Medulla oblongata (tissue), 1 donor: ENCODE data around the gene CSRP3.
A peak's percentile ranks its signal among the peaks of the same experiment; 100 is the strongest.

Source experiments
- DNase-seq: peaks from one replicate; pipeline ENCODE4 v3.0.0-alpha.2; 2015; ENCODE audit errors: extremely low spot score

The CSRP3 gene

DNA sequence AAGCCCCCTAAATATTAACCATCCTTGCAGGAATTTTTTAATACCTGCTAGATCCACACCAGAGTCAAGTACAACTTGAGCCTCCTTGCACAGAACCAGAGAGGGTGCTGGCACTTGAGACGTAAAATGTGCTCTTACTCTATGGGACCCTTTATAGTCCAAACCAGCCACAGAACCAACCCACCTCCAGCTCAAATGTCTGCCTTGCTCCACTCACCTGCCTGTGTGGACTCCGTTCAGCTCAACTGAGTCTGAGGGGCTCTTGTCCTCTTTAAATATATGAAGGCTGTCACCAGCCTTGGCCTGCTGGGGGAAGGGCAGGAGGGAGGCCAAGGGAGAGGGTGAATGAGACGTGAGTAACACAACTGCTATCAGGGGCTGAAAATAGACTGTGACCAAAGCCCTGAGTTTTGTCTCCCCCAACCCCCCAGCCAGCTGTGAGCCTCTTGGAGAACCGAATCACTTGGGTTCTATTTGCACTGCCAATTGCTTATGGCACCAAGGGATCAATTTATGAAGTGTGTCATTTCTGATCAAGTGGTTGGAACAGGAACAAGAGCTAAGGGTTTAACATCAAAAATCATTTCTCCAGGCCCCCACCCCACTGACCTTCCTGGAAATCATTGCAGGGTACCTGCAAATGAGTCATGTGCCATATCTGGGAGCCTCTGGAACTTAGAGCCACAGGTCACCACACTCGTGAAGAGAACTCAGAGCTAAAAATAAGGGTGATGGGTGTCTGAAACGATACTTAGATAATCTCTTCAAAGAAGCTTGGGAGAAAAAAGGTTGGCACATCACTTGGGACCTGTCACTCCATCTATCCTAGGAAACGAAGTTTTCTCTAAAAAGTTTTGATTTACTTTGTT lies at the start of gene CSRP3:
CSRP3 (minus strand) TSS at position 247 of the 869 bp plus-strand sequence. CDS start 9,535 bp downstream, outside the sequence.
- no peak for DNase-seq

DNA sequence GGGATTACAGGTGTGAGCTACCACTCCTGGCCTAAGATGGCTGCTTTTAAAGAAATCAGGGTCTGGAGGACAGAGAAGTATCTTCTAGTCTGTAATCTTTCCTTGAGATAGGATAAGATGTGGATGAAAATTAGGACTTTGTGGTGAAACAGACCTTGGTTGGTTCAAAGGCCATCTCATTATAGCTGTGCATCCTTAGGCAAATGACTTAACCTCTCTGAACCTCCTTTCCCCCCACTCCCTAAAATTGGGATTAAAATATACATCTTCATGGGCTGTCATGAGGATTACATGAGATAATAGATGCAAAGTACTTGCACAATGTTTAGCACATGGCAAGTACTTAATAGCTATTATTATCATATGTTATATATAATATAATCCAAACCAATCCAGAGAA lies 49.8 kb upstream of the CSRP3 start:
- no peak for DNase-seq

DNA sequence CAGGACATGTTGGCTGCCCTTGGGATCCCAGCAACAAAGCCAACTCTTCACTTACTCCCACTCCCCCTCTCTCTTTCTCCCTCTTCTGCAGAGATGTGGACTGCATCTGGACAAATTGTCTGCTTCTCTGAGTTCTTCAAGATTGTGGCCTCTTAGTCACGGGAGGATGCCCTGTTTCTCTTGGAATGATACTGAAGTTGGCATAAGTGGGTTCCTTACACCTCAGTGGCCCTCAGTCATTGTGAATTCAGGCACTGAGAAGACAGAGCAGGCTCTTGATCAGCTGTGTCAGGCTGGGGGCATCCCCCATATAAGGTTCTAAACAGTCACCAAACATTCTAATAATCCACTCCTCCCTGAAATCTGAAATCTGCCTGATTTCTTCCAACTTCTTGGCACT lies 45.0 kb upstream of the CSRP3 start:
- no peak for DNase-seq

DNA sequence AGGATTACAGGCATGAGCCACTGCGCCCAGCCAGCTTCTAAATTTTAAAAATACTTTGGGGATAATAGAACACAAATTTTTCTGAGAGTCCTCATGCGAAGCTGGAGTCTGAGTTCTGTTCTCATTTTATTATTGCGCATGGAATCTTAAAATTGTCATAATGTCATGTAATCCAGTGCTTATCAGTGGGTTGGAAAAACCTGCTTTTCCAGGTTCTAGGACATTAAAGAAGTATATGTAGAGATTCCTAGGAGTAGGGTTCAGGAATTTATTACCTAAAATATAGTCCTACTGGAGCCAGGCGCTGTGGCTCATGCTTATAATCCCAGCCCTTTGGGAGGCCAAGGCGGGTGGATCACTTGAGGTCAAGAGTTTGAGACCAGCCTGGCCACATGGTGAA lies 43.6 kb upstream of the CSRP3 start:
- DNase-seq = no peak

DNA sequence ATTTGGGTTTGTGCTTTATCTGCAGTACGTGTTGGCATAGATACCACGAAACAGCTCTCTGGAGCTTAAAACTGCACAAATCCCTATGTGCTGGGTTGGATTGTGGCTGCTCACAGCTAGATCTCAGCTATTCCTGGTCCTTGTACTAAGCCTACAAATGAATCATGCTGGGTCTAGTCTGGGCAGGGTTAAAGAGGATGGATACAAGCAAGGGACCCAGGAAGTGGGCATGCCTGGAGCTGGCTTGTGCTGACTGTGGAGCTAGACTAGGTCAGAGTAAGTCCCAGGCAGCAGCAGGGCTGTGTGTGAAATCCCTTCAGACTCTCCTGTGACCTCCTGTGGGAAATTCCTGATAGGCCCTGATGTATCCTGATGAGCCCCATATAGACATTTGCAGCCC lies 42.8 kb upstream of the CSRP3 start:
- no peak for DNase-seq

DNA sequence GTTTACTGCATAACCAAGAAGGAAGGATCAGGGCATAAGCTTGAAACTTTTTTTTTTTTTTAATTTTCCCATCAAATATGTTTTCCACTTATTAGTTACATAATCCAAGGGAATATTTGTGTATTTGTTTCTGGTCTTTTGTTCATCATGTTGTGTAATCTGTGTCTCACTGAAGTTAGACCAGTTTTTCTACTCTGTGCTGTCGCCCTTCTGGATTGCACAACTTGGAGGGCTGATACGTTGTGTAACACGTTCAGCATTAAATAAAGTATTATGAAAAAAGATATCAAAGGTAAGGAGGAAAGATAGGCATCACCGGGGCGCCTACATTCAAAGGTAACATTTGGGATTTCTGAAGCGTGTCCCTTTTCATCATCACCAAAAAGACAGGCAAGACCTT lies 42.3 kb upstream of the CSRP3 start:
- DNase-seq = no peak

DNA sequence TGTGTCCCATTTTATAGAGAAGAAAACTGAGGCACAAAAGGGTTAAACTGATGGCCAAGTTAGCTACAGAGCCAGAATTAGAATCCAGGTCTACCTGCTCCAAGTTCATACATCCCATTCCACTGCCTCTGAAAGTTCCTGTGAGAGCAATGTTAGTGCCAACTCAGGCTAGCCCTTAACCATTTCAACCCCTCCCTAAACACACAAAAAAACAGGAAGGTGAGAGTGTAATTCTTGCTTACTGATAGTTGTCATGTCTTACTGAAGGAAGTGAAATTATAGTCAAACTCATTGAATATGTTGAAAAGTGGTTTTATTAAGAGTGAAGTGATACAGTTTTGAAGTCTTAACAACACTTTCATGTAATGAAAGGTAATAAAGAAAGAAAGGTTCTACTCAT lies 41.8 kb upstream of the CSRP3 start:
- DNase-seq = no peak

DNA sequence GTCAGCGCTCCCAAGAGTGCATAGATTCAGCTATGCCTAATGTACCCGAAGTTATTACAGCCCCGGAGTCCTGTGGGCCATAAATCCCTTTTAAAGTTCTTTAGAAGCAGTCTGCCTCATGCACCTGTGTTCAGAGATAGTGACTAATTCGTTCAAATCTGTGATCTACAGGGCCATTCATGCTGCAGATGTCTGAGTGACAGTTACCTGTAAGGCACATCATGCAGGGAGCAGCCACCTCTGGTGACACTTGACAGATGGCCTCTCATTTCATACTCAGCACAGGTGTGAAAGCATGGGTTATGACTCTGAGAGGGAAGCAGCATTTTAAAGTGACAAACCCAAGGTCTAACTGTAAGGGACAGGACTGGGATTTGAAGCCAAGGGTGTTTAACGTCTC lies 41.4 kb upstream of the CSRP3 start:
- no peak for DNase-seq

DNA sequence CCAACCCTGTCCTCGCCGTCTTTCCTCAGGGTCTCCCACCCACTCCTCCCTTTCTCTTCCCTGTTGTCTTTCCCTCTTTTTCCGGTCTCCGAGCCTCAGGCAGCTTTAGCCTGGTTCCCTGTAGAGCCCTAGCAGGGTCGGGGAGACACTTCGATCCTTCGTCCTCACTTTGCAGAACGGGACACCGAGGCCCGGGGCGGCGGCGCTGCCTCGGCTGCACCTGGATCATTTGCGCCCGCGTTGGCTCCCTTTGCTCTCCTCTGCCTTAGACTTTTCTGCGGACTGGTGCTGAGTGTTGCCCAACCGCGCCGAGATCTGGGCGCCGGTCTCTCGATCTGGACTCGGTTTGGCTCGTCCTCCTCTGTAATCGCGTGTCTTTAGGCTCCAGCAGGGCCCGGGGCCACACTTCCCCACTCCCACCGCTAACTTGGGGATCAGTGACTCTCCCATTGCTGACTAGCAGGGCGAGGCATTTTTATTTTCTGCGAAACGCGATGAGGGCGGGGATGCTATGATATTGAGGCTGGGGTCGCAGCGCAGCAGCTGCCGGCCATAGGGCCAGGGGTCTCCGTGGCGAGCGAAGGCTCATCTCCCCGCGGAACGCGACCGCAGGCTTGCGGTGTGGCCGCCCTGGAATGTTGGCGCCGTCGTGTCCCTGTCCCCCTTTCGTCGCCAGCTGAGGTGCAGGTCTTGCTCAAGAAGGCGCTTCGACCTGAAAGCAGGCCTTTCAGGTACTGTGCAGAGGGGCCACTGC lies 40.6 kb upstream of the CSRP3 start:
- DNase-seq = no peak

DNA sequence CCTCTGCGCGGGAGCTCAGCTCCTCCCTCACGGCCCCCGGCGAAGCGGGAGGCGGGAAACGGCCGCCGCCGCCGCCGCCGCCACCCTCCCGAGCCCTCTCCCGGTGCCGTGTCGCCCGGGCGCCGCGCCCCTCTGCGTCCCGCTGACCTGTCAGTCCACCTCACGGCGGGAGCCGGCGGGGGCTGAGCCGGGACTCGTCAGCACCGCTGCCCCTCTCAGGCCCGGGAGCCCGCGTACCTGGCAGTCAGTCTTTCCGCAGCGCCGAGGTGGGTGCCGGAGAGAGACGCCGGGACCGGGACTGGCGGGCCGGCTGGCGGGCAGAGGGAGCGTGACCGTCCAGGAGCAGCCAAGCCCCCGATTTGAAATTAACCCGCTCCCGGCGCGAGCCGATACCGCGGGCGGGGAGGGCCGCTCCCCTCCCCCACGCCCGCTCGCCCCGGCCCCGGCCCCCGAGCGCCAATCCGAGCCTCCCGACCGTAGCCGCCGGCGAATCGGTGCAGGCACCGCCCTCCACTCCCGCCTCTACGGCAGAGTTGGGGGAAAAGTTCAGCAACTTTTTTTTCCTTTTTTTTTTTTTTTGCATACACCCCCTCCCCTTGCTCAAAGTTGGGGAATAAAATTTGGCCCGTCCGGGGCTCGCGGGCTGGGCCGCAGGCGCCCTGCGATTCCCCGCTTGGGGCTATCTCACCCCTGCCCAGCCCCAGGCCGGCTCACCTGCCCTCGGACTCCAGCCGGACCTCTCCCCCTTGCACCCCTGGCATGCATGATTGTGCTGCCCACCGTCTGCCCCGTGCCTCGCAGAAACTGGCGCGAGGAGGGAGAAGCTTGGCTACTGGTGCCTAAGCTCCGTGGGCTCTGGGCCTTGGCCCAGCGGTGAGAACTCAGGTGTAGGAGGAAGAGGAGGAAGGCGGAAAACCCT lies 39.7 kb upstream of the CSRP3 start:
- no peak for DNase-seq

DNA sequence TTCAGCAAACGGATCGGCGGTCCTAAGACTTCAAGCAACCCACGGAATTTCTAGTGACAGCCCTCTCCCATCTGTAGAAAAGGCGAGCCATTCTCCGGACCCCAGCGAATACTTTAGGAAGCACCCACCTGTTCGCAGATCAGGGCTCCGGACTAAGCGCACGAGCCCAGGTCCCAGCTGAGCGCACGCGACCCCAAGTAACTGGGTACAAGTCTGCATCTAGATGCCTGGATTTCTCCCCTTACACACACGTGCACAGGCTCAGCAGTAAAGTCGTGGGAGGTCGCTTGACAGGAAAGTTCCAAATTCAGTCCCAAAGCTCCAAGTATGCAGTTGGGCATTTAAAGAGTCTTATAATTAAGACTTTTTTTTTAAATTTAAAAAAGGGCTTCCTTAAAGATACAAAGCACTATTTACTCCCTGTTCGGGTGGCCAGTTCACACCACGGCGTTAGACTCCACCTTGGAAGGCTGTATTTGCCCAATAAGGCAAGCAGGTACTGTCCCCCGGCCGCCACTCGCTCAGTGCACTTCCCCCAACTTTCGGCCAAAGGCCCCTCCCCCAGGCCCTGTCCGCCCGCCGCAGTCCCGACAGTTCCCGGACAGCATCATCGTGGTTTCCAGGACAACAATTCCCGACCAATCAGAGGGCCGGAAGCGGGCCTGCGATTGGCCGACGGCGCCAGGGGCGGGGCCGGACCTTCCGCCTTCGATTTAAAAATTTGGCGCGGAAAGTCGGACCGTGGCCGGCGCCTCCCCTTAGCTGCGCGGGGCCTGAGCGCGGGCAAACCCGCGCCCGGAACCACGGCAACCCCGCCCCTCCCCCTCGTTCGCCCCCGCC lies 38.9 kb upstream of the CSRP3 start, which contains the start of gene E2F8:
E2F8 (minus strand) TSS at position 526 of the 840 bp plus-strand sequence. CDS start 824 bp downstream, outside the sequence.
- DNase-seq = peak; percentile 91

DNA sequence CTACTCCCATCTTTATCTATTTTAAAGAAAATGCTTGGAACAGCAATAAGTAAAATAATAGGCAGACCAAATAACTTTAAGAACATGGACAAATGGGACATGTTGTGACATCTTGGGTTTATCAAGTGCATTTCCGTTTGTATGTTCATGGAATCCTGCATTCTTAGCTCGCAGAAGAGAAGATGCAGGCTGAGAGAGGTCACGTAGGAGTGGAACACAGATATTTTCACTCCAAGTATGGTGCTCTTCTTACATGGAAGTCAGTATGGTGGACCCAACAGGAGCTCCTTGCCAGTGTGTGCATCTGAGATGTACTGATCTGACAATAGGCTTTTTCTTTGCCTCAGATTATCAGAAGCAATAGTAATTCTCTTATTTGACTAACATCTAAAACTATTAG lies 37.3 kb upstream of the CSRP3 start:
- no peak for DNase-seq

DNA sequence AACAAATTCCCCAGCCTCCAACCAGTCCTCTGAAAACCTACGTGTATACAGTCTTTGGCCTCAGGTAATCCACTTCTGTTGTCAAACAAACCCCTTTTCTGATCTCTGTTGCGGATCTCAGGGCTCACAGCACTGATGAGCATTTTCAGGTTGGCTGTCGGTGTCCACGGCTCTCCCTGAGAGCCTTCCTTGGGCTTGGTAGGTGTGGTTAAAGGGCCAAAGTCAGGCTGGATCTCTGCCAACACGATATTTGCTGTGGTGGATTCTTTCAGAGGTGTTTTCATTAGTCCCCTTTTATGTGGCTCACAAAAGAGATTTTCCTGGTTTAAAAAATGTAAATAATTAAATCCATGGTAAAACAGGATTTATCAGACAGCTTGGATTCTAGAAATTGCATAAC lies 36.0 kb upstream of the CSRP3 start:
- no peak for DNase-seq

DNA sequence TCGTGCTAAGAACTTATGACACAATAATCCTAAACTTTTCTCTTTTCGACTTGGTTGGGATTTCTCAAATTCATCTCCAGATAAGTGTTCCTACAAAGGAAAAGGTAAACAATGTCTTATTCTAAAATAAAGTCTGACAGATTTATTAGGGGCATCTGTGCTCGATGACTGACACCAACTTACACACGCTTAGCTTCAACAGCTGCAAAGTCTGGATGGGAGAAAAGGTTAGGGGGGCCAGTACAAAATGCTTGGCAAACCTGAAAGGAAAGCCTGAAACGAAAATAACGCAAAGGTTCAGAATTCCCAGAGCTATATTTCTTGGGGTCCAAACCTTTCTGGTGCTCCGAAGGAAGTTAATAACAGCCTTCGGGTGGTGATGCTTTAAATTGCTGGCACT lies 35.6 kb upstream of the CSRP3 start:
- DNase-seq = no peak

DNA sequence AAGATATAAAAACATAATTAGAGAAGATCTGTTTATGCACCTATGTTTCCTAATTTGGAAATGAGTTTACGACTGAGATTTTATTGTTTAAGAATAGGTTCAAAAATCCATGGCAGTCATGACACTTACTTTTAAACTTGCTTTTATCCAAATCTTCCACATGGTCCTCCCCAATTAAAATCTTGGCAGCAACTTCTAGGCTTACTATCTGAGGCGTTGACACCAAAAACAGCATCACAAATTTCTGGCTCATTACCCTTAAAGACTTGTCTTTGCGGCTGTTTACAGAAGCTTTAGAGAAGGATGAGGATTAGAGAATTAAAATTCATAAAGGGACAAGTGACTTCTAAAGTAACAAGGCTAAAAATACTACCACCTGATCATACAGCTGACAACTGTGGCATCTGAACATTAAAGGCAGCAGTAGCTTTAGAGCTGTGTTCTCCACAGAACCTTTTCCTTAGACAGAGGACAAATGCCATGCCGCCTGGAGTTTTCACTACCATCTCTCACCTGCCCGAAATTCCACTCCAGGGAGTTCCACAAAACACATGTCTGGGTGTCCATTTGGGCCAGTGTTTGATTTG lies 32.5 kb upstream of the CSRP3 start:
- no peak for DNase-seq

DNA sequence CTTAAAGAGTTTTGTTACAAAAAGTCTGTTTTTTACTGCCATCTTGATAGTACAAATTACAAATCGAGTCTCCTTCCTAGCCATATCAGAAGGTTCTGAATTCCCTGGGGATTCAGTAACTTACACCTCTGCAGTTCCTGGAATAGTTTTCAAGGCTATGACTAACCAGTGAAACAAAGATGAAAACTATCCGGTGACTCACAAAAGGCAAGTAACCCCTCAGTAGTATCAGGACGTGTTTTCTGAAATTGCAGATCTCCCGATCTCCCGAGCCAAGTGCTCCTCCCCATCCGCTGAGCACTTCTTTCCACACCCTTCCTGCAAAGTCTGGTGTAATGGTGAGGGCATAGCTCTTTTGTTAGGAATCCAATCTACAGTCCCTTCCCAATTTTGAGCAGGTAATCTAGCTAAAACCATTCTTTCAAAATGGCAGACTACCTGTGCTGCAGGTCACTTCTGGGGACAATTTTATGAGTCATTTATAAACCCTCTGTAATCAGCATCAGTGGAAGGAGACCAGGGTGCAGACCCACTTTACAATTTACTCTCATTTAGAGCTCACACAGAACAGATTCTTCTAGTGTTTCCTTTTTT lies 31.2 kb upstream of the CSRP3 start:
- no peak for DNase-seq

DNA sequence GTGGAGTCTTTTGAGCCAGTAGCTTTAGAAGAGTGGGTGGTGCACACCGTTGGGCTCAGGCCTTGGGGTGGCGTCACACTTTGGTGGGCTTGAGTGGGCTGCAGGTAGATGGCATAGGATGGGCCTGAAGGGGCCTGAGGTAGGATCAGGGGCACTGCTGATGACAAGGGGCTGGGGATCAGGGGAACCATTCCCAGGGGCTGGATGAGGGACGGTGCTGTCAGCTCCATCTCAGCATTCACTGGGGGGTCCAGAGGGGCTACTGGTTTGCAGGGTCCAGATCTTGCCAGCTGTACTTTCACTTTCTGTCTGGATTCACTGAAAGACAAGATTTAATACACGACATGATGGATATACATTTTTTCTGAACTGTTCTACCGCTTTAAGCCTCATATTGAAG lies 27.9 kb upstream of the CSRP3 start:
- DNase-seq = no peak

DNA sequence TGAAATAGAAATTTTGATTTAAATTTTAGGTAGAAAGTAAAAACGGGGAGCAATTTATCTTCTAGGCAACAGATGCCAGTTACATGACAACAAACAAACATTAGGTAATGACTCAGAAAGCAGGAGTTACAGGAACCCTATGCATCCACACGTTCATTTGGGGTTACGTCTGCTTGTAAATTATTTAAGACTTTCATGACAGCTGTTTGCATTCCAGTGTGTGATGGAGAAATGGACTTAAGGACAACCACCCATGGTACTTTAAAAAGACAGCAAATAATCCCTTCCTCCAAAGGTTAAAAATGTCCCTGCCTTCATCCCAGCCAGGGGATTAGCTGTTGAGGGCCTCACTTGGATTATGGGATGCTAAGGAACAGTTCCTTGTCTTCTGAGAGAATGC lies 27.2 kb upstream of the CSRP3 start:
- no peak for DNase-seq

DNA sequence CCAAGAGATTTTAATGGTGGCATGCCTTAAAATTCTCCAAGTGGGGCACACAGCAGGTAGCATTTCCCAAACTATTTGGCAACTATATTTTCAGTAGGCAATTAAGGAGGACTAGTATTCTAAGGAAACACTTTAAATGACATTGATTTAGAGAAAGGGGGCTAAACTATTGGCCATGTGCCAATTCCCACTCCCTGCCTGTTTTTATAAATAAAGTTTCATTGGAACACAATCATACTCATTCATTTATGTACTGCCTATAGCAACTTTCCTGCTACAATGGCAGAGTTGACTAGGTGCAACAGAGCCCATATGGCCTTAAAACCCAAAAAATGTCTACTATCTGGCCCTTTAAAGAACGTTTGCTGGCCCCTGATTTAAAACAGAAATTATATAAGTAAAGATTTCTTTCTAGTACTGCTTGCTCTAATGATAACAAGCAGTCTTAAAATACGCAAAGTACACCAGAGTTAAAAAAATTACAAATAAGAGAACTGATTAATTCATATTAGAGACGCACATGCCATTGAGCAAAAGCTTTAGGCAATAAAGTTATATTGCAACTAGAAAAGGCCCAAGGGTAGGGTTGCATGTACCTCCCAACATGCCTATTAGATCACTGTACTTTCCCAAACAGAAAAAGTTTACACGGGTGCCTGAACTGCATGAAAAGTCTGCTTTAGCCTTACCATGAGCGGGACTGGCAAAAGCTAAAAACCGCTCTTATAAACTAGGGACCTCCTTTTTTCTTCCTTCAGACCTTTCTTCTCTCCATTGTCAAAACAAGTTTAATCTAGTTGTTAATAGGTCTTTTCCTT lies 24.8 kb upstream of the CSRP3 start:
- no peak for DNase-seq
